C4-2B (cell line): ENCODE data around the gene OAS1.

ENCODE experiments used
- ZFX ChIP-seq: fragments of 450-650 bp; IDR thresholded peaks from 2 replicates; pipeline ENCODE4 v1.6.1; 2017
- TF ChIP-seq, protein P1 (sequence below): fragments of 450-650 bp; conservative IDR thresholded peaks from 2 replicates; pipeline ENCODE4 v1.5.1; 2017; ENCODE audit warnings: mild to moderate bottlenecking

DNA sequence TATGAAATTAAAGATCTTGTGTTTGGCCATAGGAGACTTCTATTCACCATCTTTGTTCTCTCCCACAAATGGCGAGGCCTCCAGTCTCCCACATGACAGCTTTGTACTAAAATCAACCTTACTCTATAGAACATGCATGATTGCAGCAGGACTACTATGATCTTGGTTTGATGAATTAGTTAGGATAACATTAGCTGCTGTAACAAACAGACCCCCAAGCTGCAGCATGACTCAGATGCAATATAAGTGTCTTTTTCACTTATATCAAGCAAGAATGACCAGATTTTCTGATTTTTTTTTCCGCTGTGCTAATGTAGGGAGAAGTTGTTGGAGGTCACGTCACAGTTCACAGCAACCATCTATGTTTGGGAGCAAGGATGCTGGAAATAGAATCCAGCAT is 20.7 kb downstream of the OAS1 start:
- TF ChIP-seq, protein P1, sequence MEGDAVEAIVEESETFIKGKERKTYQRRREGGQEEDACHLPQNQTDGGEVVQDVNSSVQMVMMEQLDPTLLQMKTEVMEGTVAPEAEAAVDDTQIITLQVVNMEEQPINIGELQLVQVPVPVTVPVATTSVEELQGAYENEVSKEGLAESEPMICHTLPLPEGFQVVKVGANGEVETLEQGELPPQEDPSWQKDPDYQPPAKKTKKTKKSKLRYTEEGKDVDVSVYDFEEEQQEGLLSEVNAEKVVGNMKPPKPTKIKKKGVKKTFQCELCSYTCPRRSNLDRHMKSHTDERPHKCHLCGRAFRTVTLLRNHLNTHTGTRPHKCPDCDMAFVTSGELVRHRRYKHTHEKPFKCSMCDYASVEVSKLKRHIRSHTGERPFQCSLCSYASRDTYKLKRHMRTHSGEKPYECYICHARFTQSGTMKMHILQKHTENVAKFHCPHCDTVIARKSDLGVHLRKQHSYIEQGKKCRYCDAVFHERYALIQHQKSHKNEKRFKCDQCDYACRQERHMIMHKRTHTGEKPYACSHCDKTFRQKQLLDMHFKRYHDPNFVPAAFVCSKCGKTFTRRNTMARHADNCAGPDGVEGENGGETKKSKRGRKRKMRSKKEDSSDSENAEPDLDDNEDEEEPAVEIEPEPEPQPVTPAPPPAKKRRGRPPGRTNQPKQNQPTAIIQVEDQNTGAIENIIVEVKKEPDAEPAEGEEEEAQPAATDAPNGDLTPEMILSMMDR, result no peak
- no peak for TF ChIP-seq ZFX
